GM11168 (cell line): Measurements from ENCODE around the gene GIGYF1.

Experiments
- in situ Hi-C: fragments of 300-500 bp; cut with MboI; formaldehyde crosslinking; loops from one replicate; pipeline ENCODE4 v1.12.0; 2022; ENCODE audit warnings: low sequenced_read_pairs; ENCODE audit not compliant: unreplicated experiment

GIGYF1 gene

DNA sequence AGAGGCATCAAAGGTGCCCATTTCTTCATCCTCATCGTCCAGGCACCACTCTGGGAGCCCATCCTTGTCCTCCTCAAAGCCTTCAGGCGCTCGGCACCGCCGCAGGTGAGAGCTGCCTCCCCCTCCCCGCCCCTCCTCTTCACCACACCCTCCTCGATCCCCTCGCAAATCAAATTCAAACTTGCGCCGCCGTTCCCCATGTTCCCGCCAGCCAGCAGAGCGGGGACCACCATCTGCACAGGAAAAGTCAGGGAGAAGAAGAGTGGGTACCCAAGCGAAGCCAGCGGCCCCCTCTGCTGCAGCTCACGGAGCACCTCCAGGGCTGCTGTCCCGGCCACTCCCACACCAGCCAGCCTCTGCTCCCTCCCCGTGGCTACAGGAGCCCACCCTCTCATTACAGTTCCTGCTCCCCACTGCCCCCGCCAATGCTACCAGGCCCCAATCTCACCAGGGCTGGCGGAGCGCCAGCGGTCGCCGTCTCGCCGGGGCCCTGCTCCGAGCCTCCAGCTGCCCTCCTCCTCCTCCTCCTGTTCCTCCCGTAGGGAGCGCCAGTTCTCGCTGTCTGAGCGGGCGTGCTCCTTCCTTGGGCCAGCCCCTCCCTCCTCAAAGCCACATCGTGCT lies 7.7 kb downstream of the GIGYF1 start:
- in situ Hi-C loops = no loop called here

DNA sequence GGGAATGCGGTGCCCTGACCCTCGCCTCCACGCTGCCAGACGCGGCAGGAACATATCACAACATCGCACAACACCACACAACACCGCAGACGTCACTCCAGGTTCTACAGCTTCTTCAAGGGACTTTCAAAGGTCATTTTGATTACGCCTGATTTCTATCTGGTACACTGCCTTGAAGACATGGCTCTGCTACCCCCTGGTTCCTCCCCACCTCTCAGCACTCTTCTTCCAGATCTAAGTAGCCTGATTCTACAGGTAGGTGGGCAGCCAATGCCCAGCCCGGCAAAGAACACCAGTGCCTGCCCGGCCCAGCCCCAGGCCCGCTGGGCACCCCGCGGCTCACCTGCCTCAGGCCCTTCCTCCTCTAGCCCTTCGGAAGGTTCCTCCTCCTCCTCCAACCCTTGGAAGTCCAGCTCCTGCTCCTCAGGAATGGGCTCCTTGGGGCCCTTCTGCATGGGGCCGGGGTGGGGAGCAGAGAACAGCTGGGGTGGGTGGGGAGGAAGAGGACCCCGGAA lies 8.4 kb downstream of the GIGYF1 start:
- in situ Hi-C loops = no loop called here

DNA sequence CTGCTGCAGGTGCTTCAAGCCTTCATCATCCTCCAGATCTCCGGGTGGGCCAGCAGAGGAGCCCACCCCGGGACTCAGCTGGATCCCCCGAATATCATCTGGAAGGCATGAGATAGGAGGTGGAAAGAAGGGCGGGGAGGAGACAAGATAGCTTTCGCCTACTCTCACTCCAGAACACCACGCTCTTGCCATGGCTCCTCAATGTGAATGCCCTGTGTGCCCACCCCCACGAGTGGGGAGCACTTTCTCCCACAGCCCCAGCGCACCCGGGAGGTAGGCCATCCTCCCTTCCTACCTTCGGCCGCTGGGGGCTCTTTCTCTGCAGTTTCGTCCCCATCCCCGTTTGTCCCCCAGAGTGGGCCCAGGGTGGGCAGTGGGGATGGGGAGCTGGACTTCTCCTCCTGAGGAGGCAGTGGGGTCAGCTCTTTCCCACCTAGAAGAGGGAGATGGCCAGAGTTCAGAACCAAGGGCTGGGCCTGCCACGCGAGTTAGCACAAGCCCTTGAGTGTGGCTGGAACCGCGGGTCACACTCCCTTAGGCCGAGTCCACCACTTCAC lies 8.9 kb downstream of the GIGYF1 start:
- in situ Hi-C loops = no loop called here

DNA sequence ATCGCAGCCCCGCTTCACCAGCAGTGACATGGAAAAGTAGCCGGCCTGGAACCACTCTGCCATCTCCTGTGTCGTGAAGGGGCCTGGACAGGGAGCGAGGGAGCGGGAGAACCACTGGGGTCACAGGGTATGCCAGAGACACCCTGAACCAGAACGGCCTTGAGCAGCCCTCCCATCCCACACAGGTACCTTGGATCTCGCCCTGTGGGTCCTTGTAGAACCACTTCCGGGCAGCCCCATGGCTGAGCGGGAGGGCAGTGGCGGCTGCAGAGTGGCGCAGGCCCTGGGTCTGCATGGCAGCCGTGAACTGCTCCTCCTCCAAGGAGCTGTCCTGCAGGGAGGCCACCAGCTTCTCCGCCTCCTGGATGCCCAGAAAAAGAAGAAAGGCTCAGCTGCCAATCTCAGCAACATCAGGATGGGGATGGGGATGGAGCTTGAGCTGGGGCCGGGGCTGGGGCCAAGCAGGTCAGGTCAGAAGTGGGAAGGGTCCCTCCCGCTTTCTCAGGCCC lies 9.5 kb downstream of the GIGYF1 start:
- in situ Hi-C loops = no loop called here

DNA sequence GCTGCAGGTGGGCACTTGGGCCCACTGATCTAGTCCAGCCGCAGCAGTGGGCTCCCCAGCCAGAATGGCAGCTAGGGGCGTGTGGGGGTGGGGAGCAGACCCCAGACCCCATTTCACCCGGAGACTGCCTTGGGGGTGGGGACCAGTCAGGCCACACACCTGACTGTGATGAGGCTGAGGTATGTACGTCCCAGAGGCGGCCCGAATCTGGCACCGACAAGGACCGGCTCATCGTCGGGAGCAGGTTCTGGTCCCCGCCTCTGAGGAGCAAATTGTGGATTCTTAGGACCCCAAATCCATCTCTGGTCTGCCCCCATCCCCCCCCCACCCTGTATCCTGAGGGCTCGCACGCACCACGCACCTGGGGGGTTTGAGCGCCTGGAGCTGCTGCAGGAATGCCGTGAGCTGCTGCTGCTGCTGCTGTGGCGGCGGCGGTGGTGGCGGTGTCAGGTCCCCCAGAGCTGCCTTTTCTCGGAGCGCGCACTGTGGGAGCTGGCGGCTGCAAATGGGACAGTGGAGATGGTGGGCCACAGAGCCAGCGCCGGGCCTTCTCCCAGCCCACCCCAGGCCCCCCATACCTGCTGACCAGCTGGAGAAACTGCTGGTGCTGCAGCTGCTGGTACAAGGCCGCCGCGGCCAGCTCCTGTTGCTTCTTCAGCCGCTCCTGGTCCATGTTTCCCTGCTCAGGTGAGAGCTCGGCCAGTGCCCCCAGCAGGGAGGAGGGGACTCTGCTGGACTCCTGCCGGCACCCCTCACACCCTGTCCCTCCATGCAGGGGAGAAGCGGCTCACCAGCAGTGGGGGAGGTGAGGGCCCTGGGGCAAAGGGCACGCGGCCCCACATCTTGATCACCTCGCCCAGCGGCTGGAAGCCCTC lies 10.2 kb downstream of the GIGYF1 start:
- in situ Hi-C loops = no loop called here

DNA sequence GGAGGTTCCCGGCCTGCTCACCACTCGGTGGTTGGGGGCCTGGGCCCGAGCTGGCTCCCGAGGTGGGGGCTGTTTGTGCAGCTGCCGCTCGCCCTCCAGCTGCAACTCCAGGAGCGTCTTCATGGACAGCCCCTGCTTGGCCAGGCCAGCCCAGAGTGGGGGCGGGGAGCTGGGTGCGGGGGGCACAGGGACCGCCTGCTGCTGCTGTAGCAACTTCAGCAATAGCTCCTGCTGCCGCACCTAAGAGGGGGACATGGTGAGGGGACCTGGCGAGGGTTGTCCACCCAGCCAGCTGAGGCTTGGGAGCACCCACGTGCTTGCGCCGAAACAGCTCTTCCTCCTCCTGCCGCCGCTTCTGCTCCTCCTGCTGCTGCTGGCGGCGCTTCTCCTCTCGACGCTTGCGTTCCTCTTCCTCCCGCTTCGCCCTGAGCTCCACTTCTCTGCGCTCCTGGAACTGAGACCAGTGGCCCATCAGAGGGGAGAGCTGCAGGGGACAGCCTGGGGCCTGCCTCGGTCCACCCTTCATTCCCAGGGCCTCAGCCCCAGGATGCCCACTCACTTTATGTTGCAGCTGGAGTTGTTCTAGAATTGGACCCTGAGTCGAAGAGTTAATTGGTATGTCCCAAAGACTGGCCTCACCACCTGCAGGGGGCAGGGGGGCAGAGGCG lies 10.9 kb downstream of the GIGYF1 start:
- in situ Hi-C loops = no loop called here

DNA sequence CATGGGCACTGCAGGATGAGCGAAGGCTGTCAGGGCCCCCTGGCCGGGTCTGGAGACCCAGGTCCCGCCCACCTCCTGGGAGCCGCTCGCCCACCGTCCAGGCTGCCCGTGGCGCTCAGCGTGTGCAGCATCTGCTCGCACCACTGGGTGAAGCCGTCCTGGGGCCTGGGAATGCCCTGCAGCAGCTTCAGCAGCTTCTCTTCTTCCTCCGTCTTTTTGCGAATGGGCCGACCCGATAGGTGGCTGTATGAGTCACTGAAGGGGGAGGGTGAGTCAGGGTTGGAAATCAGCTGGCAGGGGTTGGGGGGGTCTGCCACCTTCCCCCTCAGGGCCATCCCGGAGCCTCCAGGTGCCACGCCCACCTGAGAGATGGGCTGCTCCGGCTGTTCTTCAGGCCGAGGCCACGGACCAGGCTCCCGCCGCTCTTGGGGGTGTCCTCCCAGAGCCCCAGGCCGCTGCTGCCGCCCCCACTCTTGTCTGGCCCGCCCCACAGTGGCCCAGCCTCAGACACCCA lies 11.8 kb downstream of the GIGYF1 start:
- in situ Hi-C loops = no loop called here

DNA sequence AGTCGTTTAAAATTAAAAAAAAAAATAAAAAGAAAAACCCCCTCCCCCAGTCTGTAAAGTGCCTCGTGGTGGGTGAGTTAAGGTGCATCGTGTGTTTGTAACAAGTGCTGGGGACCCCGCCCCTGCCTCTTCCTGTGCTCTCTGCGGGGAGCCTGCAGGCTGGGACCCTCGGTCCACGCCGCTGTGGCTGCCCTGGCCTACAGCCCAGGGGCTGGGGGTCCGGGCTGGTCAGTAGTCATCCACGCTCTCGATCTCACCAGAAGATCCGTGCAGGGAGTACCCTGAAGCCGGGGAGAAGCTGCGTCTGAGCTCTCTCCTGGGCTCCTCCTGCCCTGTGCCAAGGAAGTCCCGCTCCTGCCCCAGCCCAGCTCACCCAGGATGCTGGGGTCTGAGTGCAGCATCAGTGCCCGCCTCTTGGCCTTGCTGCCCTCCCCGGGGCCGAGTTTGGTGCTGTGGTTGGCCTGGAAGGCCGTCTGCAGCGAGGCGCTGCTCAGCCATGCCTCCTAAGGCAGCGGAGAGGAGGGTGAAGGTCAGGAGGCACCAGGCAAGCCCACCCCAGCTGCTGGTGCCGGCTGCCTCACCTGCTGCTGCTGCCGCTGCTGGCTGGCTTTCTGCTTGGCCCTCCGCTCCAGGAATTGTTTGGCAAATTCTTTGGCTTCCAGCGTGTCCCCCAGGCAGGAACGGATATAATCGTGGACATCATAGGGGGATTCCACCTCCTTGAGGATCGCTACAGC lies 12.4 kb downstream of the GIGYF1 start:
- in situ Hi-C loops = no loop called here

DNA sequence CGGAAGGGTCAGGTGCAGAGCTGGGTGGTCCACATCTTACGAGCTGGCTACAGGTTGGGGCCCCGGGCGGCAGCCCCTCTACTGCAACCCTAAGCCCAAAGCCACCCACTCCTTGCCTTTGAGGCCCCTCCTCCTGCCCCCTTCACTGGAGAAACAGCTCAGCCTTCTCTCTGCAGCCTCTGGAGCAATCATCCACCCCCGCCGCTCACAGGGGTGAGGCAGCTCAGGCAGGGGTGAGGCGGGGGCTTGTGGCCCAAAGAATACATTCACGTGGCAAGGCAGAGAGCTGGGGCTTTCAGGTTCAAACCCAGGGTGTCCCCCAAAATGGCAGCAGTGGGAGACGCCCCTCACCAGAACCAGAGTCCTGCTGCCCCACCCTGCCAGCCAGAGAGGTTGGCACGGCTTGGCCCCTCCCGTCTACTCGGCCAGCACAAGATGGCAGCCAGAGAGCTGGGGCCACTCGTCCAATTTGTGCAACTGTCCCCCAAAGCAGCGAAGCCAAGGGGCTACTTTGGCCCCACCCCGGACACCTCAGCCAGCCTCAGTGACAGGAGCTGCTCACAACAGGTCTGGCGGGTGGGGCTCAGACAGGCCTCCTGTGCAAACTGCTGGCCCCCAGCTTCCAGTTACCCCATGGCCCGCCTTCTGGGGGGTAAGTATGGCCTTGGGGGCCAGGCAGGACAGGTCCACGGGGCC lies 13.3 kb downstream of the GIGYF1 start:
- in situ Hi-C loops = no loop called here

DNA sequence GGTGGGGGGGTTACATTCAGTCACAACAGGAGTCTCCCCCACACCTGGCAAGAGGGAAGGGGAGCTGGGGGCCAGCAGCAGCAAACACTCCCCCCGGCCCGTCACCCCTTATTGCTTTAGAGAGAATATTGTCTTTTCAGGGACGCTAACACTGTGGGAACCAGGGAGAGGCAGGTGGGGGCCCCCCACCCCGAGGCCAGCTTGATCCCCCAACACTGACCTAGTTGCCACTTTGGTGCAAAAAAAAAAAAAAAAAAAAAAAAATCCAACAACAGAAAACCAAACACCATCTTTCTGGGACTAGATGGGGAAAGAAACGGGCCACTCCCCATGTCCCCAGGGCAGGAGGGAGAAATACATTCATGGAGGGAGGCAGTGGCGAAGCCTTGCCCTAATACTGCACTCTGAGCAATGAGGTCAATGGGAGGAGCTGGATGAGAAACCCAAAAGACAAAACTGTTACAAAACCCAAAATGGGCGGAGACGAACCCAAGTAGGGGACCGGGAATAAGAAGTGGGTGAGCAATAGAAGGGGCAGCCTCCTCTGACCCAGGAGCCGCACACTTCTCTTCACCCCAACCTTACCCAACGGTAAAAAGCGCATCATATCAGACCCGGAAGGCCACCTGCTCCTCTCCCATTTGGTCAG lies 14.0 kb downstream of the GIGYF1 start:
- in situ Hi-C loops = no loop called here

DNA sequence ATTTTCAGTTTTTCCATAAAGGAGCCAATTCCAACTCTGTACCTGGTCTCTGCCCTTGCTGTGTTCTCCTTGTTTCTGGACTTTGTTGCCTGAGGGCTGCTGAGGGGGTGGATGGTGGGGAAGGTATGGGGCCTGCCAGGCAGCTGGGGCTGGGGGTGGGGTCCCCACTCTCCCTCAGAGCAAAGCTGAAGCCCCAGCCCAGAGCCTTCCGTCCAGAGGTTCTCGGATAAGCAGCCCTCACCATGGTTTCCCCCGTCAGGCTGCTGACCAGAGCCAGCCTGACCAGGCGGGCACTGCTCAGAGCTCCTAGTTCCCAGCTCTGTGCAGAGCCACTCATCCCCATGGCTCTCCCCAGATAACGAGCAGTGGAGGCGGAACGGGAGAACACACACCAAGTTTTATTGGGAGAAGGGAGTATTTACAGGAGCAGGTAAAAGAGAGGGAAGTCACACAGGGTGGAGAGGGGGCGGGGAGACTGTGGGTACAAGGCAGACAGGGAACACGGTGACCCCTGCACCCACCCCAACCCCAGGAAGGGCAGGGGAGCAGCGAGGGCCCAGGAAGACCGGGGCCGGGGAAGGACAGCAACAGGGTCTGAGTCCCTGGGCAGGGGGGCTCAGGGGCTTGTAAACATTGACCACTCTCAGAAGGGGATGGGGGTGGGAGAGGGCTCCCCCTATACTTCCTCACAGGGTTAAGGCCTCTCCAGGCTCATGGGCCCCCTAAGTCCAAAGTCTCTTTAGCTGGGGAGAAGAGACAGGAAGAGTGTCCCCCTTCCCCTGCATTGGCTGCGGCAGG lies 14.7 kb downstream of the GIGYF1 start:
- in situ Hi-C loops = no loop called here

DNA sequence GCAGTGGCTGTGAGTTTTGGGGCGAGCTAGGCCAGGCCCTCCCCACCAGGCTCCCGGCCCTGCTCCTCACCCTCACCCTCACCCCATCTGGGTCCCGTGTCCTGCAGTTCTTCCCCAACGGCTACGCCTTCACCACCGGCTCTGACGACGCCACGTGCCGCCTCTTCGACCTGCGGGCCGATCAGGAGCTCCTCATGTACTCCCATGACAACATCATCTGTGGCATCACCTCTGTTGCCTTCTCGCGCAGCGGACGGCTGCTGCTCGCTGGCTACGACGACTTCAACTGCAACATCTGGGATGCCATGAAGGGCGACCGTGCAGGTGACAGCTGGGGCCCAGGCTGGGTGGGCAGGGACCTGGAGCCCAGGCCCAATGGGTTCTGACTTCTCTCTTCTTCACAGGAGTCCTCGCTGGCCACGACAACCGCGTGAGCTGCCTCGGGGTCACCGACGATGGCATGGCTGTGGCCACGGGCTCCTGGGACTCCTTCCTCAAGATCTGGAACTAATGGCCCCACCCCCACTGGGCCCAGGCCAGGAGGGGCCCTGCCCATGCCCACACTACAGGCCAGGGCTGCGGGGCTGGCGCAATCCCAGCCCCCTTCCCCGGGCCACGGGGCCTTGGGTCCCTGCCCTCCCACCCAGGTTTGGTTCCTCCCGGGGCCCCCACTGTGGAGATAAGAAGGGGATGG lies 15.6 kb downstream of the GIGYF1 start:
- in situ Hi-C loops = no loop called here

DNA sequence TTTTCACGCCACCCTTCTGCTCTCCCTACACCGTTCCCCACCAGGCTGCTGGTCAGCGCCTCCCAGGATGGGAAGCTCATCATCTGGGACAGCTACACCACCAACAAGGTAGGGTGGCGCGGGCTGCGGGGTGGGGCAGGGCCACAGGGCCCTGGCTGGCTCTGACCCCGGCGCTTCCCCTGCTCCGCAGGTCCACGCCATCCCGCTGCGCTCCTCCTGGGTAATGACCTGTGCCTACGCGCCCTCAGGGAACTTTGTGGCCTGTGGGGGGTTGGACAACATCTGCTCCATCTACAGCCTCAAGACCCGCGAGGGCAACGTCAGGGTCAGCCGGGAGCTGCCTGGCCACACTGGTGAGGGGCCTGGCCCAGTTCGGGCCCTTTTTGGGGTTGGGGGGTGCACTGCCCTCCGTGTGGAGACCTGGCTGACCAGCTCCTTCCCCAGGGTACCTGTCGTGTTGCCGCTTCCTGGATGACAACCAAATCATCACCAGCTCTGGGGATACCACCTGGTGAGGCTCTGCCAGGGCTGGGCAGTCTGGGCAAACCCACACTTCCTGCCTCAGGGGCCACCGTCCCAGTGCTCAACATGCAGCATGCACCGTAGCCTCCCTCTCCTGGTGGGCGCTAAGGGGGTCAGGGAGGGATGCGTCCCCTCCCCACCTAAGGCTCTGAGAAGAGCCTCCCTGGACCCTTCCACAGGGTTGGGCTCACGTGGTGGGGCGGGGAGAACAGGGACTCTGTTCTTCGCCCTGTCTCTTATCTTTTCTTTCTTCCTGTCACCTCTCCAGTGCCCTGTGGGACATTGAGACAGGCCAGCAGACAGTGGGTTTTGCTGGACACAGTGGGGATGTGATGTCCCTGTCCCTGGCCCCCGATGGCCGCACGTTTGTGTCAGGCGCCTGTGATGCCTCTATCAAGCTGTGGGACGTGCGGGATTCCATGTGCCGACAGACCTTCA lies 16.5 kb downstream of the GIGYF1 start:
- in situ Hi-C loops = no loop called here

DNA sequence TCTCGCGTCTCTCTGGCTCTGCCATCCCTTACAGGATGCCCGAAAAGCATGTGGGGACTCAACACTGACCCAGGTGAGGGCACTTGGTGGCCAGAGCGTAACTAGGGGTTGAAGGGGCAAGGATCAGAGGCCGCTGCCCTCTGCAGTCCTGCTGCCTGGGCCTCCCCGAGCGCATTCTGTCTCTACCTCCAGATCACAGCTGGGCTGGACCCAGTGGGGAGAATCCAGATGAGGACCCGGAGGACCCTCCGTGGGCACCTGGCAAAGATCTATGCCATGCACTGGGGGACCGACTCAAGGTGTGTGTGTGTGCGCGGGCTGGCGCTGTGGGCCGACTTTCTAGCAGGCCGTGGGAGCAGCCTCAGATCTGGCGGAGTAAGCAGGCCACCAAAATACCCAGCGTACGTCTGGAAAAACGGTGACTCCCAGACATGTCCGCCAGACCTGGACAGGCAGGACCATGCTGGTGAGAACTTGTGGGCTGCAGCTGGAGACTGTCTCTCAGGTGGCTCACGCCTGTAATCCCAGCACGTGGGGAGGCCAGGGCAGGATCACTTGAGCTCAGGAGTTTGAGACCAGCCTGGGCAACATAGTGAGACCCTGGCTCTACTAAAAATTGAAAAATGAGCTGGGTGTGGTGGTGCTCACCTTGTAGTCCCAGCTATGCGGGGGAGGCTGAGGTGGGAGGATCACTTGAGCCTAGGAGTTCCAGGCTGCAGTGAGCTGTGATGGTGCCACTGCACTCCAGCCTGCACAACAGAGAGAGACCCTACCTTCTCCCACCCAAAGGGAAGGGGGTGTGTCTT lies 17.3 kb downstream of the GIGYF1 start:
- in situ Hi-C loops = no loop called here

DNA sequence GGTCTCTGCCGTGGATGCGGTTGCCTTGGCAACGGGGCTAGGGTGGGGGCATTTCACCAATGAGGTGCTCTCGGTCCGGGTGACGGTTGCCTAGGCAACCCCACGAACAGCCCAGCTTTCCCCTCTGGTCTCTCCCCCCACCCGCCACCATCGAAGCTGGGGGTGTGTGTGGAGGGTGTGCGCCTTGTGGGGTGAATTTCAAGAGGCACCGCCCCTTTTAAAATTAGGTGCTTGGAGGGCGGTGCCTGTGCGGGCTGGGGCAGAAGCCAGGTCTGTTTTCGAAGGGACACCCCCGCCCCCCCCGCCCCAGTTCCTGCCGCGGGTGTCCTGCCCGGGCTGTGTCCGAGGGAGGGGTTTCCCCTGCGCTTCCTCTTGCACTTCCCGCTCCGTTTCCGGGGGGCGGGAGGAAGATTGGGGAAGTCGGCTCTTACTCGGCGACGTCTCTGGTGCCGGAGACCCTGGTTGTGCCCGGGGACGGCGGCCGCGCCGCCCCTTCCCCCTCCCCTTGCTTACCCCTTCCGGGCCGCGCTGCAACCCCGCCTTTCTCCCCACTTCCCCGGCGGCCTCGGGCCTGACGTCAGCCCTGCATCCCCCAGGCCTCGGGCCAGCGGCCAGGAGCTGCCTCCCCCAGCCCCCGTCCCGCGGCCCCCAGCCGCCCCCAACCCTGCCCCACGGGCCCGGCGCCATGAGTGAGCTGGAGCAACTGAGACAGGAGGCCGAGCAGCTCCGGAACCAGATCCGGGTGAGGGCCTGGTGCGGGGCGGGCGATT lies 18.3 kb downstream of the GIGYF1 start:
- in situ Hi-C loops = no loop called here
